IPS DF 19.7 (cell line): ENCODE data around the gene FITM2.
A peak's percentile ranks its signal among the peaks of the same experiment; 100 is the strongest.

Experiments
- DNase-seq: peaks from one replicate; pipeline ENCODE4 v3.0.0-alpha.2; 2013; ENCODE audit warnings: low read depth, low spot score

The FITM2 gene

DNA sequence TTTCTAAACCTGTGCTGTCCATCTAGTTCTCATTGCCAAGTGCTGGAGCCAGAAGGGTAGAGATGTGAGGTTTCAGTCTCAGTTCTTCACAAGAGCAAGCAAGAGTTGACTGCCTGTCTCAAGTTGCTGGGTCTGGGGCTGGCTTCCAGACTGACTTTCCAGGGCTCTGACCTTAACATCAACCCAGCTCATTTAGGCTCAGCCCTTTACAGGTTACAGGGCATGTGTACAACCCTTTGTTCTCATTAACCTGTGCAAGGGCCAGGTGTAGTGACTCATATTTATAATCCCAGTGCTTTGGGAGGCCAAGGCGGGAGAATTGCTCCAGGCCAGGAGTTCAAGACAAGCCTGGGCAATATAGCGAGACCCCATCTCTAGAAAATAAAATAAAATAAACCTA lies 30.6 kb downstream of the FITM2 start:
- no peak for DNase-seq

DNA sequence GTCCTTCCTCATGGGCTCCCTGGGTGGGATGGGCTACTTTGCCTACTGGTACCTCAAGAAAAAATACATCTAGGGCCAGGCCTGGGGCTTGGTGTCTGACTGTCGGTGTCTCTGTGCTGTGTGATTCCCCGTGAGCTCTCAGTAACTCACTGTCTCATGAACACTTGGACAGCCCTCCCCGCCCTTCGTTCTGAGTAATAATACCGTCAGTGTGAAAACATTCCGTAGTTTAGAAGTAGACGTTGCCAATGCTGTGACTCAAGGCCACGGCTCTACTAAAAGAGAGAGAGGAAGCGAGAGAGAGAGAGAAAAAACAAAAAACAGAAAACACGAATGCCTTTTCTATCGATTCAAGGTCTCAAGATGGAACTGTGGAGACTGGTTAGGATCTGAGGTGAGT lies 31.8 kb downstream of the FITM2 start:
- no peak for DNase-seq

DNA sequence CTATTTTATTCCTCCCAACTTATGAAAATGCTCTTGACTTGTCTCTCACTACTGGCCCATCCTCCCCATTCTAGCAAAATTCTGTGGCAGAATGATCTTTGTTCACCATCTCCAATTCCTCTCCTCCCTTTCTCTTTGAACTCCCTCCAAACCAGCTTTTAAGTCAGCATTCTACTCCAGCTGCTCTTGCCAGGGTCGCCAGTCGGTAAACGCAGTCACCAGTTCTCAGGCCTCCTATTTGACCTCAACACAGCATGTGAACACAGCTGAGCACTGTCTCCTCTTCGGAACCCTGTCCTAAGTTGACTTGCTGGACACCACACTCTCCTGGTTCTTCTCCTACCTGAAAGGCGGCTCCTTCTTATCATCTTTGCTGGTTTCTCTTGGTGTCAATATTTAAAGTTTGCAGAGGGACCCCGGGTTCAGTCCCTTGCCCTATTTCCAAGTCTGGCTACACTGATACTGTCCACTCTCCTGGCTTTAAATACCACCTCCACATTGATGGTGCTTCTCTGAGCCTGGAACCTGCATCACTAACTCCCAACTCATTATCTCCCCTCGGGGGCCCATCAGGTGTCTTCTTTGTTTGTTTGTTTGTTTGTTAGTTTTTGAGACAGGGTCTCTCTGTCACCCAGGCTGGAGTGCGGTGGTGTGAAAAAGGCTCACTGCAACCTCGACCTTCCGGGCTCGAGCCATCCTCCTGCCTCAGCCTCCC lies 36.5 kb downstream of the FITM2 start:
- DNase-seq: no peak

DNA sequence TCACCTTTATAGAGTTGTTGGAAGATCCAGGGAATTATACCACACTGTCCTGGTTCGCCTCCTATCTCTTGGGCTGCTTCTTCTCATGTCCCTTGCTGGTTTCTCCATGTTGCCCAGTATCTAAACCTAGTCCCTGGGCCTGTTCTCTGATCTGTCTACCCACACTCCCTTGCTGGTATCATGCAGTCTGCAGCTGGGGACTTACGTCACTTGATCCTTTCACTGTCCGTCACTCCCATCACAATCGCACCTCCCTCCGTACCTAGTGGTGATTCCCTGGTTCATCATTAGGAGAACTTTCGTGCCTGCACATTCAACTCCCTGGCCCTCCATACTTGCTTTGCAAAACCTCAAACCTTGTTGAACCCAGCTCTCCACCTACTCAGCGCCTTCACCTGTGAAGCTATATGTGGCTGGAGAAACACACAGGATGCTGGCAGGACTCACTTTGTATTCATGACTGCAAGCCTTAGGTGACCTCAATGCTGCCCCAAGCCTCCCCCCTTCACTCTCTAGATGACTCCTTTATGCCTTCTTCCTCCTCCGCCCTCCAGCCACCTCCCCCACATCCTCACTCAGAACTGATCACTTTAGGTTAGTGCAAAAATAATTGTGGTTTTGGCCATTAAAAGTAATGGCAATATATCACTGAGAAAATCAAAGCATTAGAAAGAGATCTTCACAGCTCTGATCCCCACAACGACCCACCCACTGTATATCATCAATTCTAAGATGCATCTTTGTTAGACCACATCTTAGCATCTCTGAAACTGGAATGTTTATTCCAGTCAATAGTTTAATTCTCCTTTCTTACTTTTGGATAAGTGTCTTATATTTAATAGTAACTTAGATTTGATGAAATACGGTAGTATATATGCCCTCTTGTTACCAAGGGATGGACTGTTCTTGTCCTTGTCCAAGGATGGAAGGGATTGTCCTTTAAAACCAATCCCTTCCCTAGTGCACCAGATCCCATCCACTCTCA lies 37.5 kb downstream of the FITM2 start:
- no peak for DNase-seq

DNA sequence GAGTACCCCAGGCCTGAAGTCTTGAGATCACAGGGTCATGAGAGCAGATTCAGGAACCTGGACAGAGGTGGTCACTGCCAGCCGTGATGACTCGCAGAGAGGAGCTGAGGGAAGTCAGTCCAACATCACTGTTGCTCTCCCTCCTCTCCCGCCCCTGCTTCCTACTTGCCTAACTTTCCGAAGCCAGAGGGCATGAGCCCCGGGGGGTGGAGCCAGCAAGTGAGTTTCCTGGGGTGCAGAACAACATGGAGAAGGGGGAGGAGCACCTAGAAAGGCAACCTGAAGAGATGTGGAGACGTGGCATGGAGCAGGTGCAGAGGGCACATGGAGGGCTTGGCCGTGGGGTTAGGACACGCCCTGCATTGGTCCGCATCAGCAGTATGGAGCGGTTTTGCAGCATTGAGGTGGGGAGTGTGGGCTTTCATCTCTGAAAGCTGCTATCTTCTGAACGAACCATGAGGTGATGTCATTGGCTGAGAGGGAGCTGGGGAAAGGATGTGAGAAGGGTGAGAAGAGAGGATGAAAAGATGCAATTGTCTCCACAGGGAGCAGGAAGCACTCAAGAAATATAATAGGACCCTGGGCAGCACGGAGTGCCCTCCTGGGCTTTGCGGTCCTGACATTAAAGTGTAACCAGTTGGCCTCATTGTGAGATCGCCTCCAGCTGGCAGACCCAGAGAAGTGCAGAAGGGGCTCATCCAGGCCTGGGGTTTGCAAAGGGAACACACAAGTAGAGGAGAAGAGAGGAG lies 38.9 kb downstream of the FITM2 start:
- DNase-seq: peak; percentile 56

DNA sequence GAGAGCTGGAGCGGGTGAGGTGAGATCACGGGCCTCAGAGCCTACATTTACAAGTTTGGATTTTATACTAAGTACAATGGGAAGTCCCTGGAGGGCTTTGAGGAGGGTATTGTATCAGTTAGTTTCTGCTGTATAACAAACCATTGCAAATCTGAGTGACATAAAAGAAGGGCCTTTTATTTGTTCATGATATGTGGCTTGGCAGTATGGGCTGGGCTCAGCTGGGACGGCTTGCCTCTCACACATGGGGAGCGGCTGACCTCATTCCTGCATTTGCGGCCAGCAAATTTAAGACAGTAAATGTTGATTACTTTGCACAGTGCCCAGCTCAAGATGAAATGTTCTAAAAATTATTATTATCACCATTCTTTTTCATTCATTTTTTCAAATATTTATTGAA lies 42.2 kb downstream of the FITM2 start:
- DNase-seq: no peak

DNA sequence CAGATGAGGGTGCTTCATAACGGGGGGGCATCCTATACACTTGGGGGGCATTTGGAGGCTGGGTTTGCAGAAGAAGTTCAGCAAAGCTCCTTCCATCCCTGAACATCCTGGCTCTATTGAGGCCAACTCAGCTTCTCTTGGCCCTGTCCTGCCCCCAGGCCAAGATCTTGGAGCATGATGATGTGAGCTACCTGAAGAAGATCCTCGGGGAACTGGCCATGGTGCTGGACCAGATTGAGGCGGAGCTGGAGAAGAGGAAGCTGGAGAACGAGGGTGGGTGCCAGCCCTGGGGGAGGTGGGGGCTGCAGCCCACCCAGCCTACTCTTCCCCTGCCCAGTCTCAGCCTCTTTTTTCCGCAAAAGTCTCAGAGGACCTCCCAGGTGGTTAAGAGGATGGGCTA lies 46.7 kb downstream of the FITM2 start:
- no peak for DNase-seq

DNA sequence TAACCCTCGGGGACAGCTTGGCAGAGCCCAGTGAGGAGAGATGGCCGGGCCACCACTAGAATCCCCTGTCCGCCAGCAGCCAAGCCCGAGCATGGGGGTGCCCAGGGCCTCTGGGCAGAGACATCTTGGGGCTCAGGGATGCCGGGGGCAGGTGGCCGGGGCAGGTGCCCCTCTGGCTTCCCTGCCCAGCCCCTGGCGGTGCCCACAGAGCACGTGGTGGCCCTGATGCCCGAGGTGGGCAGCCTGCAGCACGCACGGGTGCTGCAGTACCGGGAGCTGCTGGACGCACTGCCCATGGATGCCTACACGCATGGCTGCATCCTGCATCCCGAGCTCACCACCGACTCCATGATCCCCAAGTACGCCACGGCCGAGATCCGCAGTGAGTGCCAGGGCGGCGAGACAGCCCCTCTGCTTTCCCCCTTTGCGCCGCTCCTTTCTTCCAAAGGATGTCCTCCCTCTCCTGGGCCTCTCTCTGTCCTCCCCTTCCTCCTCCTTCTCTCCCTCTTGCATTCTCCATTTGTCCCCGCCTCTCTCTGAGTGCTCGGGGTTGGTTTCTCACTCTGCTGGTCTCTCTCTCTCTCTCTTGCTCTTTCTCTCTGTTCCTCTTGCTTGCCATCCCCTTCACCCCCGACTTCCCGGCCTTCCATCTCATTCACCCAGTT lies 52.6 kb downstream of the FITM2 start:
- no peak for DNase-seq

DNA sequence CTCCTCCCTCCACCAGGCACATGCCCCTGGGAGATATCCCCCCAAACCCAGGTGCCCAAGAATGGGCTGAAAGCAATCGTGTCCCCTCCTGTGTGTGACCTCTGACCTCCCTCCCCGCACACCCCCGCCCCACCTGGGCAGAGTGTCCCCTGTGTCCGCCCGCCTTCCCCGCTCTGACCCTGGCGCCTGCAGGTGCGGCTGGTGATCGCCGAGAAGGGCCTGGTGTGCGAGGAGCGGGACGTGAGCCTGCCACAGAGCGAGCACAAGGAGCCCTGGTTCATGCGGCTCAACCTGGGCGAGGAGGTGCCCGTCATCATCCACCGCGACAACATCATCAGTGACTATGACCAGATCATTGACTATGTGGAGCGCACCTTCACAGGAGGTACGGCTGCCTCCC lies 54.0 kb downstream of the FITM2 start:
- DNase-seq: no peak

DNA sequence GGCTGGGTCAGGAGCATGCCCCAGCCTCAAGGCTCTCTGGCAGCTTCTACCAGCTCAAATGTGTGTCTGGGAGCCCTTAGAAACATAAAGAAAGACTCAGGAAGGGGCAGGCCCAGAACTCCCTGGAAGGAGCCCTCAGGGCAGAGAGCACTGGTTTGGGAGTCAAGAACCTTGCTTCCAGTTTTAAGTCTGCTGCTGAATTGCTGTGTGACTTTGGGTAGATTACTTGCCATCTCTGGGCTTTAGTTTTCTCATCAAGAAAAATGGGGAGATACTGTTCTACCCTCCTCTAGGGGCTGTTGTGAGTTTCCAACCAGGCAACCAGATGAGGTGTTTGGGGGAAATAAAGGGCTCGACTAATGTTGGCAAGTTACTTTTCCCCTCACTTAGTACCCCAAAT lies 55.1 kb downstream of the FITM2 start:
- no peak for DNase-seq

DNA sequence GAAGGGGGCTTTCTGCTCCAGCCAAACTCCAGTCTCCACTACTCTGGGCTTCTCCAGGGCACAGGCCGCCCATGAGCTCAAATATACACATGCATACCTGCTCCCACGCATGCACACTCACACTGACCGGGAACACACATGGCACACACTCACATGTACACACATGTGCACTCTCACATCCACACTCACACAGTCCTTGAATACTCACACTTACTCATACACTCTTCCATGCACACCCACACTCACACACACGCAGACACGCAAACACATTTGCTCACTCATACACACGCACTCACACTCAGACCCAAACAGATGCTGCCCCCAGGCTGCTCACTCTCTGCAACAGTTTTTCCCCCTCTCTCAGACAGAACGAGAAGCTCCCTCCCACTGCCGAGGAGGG lies 56.9 kb downstream of the FITM2 start:
- DNase-seq: no peak

DNA sequence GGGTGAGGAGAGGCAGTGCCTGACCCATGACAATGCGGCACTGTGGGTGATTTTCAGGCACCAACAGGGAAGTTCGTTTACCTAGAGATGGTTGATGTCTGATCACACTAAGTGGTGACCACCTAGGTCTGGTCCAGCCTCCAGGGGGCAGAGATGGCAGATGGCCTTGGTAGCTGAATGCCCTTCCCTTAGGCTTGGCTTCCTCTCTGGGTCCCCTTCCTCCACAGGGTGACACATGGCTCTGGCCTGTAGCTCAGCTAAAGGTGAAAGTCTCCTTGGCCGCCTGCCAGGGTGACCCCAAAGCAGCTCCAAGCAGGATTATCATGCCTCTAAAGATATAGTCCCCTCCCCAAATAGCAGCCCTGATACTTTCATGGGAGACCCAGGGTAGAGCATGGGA lies 57.5 kb downstream of the FITM2 start:
- no peak for DNase-seq
